Lower leg skin (tissue), 4 donors: ENCODE results near the gene STARD10. TPM values are rescaled to one million over a fixed set of nuclear protein-coding genes. Genes with fewer than 3 reads are reported as not detected.
"Not testable (repeated sequence)": the region's sequence is repeated elsewhere in the genome, so short reads cannot be mapped to it uniquely, and the experiment has no call there.

Experiments used
- DNase-seq, 2 donors: peaks; one replicate each; pipeline ENCODE4 v3.0.0-alpha.2; 2019; ENCODE audit warnings: low spot score in 2 of 2
- H3K4me3 ChIP-seq: fragments of 200-600 bp; sonication (generic); 2 replicates; pipeline ENCODE4 v1.5.1; 2017; ENCODE audit warnings: mild to moderate bottlenecking, low read depth; ENCODE audit not compliant: poor library complexity, severe bottlenecking
- CTCF ChIP-seq, 3 donors: fragments of 450-650 bp; IDR thresholded peaks; one replicate each; pipeline ENCODE4 v1.5.1; 2016; ENCODE audit warnings: antibody characterized with exemption in 3 of 3, mild to moderate bottlenecking in 3 of 3, moderate library complexity in 2 of 3
- POLR2A ChIP-seq, 2 donors: fragments of 450-650 bp; IDR thresholded peaks; one replicate each; pipeline ENCODE4 v1.6.1; 2016 to 2017; ENCODE audit warnings: antibody characterized with exemption in 2 of 2, mild to moderate bottlenecking in 1 of 2, moderate library complexity in 1 of 2
- WGBS, 2 donors: methylation state at CpG; one replicate each; pipeline ENCODE4 v1.1.5; 2018; 5-methylcytosine and 5-hydroxymethylcytosine counted together
- intact Hi-C: fragments of 100-400 bp; cut with DNase I; formaldehyde crosslinking; loops from one replicate; pipeline ENCODE4 v1.15.0; 2023; ENCODE audit warnings: low total_unique reads
- total RNA-seq, 4 donors: library from RNA; depleted of rRNA; stranded (reverse); fragments of >200 nt; gene quantifications; one replicate each; pipeline ENCODE4 v1.1.0, GENCODE V29; 2016

The STARD10 gene
- total RNA-seq, 4 donors from 2014 or later, result 90.3 to 119 (median 110) TPM

DNA sequence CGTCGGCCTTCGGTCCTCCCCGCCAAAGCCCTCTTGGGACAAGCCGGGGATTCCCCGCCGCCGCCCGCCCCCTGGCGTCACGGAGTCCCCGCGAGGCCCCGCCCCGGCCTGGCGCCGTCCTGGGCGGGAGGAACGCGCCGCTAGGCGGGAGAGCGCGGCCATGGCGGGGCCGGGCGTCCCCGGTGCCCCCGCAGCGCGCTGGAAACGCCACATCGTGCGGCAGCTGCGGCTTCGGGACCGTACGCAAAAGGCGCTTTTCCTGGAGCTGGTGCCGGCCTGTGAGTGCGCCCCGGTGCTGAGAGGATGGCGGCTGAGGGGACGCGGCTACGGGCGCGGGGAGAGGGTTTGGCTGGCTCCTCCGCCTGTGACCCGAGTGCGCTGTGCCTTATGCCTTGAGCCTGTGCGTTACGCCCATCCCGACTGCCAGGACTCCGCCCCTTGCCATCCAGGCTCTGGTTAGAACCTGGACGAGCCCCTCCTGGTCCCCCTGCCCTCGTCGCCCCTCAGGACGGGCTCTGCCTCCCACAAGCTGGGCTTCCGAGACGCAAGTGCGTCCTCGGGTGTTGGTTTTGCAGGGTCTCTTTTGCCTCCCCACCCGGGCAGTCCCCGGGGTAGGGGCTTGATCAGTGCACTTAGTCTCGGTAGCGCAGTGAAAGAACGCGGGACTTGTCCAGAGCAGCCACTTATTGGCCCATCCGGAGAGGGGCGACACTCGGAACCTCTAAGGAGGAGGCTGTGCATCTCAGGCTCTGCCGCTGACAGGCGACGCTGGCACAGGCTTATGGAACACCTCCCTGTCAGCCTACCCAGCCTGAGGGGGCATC is 20.7 kb upstream of the STARD10 start, which contains the start of gene ATG16L2:
ATG16L2 (plus strand) TSS at position 126 of the 824 bp plus-strand sequence; CDS start at position 161, 35 bp downstream.
- peak within 1 kb of the TSS; percentile 81 for H3K4me3 ChIP-seq
- intact Hi-C loops, result no loop called here
- peak; percentile 68 to 97 for DNase-seq
- TF ChIP-seq POLR2A (IDR thresholded peaks at IDR 0.05), result no peak
- TF ChIP-seq CTCF (IDR thresholded peaks at IDR 0.05), result no peak
- 1% methylated on average over 31 to 66 of the region's 75 CpGs for WGBS, 2 donors

DNA sequence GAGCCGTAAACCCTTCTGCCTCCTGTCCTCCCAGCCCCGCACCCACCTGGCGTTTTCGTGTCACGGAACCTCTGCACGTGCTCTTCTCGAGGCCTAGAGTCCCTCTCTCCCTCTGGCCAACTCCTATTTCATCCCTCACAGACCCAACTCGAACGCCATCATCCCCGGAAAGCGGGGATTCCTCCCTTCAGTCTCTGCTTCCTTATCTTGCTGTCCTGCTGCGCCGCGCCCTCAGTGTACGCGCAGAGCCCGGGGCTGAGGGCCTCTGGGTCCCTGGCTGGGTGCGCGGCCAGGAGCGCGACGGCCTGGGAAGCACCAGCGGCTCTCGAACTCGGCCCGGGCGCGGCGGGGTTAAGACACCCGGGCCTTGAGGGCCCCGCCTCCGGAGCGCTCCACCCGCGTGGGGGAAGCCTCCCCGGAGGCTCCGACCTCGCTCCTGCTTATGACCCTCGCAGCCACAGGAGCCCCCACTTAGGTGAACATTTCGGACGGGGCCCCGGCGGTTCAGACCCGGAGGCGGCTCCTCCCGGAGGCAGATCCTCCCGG is 20.0 kb upstream of the STARD10 start:
- TF ChIP-seq POLR2A (IDR thresholded peaks at IDR 0.05) (no peak), CTCF (IDR thresholded peaks at IDR 0.05) (no peak)
- H3K4me3 ChIP-seq, result peak overlapping the region; percentile 81
- peak; percentile 69 to 95 for DNase-seq
- 1% methylated on average over 26 to 29 of the region's 47 CpGs for WGBS, 2 donors
- intact Hi-C loops, result no loop called here

DNA sequence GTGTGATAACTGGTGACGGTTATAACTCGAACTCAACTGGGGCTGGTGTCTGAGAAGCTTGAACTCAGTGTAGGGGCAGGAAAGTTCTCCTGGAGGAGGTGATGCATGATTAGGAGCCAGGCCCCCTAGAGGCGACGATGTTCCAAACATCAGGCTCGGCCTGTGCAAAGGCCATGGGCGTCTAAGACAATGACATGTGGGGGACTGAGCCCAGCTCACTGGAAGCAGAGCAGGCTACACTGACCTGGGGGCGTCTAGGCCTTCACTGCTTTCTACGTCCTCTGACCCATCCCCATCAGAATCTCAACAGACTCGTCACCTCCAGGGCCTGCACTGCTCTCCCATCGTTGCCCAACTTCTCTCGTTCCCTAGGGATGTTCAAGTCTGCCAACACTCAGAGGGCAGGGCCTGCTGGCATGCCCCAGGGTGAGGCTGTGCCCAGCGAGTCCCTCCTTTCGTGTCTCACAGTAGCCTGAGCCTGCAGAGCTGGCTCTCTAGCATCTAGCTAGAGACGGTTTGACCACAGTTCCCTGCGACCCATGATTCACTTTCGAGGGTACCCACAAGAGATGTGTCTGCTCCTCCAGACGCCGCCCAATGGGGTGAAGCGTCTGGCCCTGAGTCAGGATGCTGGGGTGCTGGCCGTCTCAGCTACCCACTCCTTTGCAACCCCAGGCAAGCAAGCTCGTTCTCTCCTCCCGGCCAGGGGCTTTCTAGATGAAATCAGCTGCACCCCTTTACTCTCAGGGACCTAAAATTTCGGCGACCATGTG is 19.3 kb upstream of the STARD10 start:
- peak overlapping the region; percentile 81 for H3K4me3 ChIP-seq
- peak in 1 of 2 donors; percentile 88 for DNase-seq
- TF ChIP-seq POLR2A (IDR thresholded peaks at IDR 0.05) (no peak), CTCF (IDR thresholded peaks at IDR 0.05) (peak in 1 of 3 donors; percentile 16)
- 3 to 7% methylated on average over 23 of the region's 24 CpGs for WGBS, 2 donors
- intact Hi-C loops, result no loop called here

- 28% methylated on average over 3 to 4 of the region's 4 CpGs for WGBS, 2 donors
- TF ChIP-seq CTCF (IDR thresholded peaks at IDR 0.05) (no peak), POLR2A (IDR thresholded peaks at IDR 0.05) (no peak)
- peak in 1 of 2 donors; percentile 77 for DNase-seq
- H3K4me3 ChIP-seq, result no peak overlapping the region
- intact Hi-C loops, result no loop called here
Observed at GRCh38 chr11:72812604-72812966, 18.7 kb upstream of the STARD10 start.

- 84 to 90% methylated on average over 10 of the region's 10 CpGs for WGBS, 2 donors
- intact Hi-C loops, H3K4me3 ChIP-seq, DNase-seq: not testable (repeated sequence)
Observed at GRCh38 chr11:72811686-72812085, 17.8 kb upstream of the STARD10 start.

DNA sequence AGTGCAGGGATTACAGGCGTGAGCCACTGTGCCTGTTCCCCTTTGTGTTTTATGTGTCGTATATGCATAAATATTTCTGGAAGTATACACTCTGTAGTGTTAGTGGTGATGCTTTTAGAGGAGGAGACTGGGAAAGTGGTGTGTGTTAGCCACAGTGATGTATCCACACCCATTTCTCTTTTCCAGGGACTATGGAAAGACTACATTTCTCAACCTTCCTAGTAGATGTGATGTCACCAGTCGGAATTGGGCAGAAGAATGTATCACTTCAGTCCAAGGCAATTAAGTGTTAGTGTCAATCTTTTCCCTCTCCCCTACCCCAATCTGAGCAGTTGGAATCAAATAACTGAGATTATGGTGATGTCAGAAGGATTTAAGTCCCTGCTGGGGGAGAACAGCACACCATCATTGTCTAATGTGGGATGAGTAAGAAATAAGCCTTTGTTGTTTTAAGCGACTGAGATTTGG is 14.5 kb upstream of the STARD10 start:
- WGBS, 2 donors, result 70 to 86% methylated on average over 4 of the region's 4 CpGs
- TF ChIP-seq POLR2A (IDR thresholded peaks at IDR 0.05), result no peak
- TF ChIP-seq CTCF (IDR thresholded peaks at IDR 0.05), result no peak
- DNase-seq, result no peak
- no peak overlapping the region for H3K4me3 ChIP-seq
- intact Hi-C loops, result no loop called here
